ENCODE data around the gene OR2V2. TPM values are rescaled to one million over a fixed set of nuclear protein-coding genes. Genes with fewer than 3 reads are reported as not detected.
"Not testable (repeated sequence)": the region's sequence is repeated elsewhere in the genome, so short reads cannot be mapped to it uniquely, and the experiment has no call there.

OR2V2 gene, protein sequence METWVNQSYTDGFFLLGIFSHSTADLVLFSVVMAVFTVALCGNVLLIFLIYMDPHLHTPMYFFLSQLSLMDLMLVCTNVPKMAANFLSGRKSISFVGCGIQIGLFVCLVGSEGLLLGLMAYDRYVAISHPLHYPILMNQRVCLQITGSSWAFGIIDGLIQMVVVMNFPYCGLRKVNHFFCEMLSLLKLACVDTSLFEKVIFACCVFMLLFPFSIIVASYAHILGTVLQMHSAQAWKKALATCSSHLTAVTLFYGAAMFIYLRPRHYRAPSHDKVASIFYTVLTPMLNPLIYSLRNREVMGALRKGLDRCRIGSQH
- total RNA-seq (2014; rRNA removed; shearing (Covaris generic)): not detected in 2 replicates

DNA sequence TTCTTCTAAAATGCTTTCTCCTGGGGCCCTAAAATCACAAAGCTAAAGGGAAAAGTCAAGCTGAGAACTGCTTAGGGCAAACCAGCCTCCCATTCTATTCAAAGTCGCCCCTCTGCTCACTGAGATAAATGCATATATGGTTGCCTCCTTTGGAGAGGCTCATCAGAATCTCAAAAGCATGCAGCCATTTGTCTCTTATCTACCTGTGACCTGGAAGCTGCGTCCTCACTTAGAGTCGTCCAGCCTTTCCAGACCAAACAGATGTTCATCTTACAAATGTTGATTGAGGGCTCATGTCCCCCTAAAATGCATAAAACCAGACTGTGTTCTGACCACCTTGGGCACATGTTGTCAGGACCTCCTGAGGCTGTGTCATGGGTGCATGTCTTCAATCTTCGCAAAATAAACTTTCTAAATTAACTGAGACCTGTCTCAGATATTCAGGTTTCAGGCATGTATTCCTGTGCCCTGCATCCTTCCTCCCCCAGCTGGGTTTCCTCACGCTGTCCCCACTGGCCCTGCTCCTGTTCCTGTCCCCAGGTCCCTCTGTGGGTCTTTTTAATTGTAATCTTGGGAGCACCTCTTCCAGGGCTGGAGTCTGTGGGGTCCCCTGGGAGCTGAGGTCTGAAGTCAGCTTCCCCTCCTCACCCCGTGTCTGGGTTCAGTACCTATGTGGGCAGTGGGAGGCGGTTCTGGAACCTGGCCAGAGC, at the start of gene OR2V2:
TSS of gene OR2V2 (plus strand) at position 660 of the 710 bp plus-strand sequence. CDS start 7,357 bp downstream, outside the sequence.
- DNase-seq (ENCODE audit: low spot score): not testable (repeated sequence)

DNA sequence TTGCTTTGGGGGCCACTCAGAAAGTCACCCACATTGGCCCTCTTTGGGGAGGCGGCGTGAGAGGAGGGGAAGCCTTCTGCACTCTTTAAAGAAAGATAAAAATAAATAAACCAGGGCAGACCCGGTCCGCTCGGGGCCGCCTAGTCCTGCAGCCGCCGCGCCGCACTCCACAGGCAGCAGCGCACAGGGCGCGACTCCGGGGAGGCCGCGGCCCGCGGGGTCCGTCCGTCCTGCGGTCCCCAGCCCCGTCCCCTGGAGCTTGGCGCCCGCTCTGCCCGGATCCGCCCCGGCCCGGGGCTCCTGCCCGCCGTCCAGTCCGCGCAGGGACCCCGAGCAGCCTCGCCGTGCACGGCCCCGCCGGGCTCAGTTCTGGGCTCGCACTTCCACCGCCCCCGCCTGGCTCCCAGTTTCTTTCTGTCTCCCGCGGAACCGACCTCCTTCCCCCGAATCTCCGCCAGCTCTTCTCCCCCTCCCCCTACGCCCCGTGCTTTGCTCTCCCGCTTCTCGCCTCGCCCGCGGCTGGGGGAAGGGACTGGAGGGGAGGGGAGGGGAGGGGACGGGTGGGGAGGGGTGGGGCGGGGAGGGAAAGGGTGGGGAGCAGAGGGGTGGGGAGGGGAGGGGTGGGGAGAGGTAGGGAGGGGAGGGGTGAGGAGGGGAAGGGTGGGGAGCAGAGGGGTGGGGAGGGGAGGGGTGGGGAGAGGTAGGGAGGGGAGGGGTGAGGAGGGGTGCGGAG, 49.5 kb upstream of the OR2V2 start:
- not testable (repeated sequence) for DNase-seq (ENCODE audit: low spot score)

DNA sequence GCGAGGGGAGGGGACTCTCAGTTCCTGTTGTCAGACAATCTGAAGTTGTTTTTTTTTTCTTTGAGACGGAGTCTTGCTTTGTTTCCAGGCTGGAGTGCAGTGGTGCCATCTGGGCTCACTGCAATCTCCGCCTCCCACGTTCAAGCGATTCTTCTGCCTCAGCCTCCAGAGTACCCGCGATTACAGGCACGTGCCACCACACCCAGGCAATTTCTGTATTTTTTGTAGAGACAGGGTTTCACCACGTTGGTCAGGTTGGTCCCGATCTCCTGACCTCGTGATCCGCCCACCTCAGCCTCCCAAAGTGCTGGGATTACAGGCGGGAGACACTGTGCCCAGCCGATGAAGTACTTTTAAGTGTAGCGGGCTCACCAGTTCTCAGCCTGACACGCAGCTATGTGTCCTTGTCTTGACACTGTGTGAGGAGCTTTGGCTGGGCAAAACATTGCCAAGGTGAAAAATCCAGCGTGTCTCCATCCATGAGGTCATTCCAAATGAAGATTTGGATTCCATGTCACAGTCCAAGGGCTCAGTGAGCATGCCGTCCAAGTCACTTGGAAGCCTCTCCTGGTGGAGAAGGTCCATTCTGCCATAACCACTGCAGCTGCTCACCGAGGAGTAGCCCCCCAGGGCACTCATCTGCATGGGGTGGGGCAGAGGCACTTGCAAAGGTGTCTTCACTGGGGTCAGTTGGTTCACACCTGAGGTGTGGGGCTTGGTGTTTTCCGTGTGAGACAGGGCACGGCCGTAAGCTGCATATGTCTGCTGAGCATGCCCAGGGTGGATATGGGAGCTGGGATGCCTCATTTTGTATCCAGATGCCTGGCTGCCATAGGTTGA, 48.4 kb upstream of the OR2V2 start:
- DNase-seq (ENCODE audit: low spot score): no peak

DNA sequence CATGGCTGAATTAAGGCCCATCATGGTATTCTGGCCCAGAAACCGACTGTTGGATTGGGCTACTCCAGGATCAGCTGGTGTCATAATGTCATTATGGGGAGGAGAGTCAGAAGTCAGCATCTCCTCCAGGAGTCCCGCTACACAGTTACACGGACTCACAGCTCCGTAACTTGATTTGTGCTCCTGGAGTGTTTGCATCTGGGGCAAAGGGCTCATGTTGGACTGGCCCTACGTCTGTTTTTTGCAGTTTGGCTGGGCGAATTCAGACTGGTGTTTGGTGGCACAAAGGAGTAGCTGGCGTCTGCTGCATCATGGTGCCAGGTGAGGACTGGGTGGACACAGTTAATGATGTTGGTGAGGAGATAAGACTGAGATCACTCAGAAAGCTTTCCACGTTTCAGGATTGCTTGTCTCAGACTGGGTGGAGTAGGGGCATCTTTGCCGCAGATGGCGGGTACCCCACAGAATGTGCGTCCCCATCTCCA, 47.7 kb upstream of the OR2V2 start:
- DNase-seq (ENCODE audit: low spot score): no peak

DNA sequence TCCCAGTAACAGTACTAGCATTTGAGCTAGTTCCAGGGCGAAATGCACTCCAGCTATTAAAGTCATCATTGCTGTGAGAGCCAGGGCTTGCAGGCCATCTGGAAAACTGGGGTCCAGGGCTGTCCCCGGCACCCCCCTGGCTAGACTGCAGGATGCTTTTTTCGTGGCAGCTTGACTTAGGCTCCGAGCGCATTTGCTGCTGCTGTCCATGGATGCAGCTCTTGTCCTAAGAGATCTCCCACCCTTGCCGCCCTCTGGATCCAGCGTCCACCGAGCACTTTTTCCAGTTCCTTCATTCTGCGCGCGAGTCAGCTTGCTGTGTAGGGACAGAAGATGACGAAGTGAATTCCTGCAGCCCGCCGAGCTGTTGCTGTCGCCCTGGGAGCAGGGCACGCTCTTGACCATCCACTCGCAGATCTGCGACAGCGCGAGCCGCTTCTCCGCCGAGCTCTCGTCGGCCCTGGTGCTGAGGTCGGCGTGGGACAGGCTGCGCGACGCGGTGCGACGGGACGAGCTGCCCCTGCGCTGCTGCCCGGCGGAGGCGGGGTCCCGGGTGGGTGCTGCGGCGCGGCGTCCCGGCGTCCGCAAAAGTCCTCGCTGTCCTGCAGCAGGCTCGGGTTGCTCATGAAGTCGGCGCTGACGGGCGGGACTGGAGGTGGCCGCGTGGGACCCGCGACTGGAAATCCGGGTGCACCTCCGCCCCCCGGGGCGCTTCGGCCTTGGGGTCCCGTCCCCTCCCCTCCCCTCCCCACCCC, 47.1 kb upstream of the OR2V2 start:
- DNase-seq (ENCODE audit: low spot score): no peak

DNA sequence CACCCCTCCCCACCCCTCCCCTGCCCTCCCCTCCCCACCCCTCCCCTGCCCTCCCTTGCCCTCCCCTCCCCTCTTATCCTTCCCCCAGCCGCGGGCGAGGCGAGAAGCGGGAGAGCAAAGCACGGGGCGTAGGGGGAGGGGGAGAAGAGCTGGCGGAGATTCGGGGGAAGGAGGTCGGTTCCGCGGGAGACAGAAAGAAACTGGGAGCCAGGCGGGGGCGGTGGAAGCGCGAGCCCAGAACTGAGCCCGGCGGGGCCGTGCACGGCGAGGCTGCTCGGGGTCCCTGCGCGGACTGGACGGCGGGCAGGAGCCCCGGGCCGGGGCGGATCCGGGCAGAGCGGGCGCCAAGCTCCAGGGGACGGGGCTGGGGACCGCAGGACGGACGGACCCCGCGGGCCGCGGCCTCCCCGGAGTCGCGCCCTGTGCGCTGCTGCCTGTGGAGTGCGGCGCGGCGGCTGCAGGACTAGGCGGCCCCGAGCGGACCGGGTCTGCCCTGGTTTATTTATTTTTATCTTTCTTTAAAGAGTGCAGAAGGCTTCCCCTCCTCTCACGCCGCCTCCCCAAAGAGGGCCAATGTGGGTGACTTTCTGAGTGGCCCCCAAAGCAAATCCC, 46.2 kb upstream of the OR2V2 start:
- DNase-seq (ENCODE audit: low spot score): not testable (repeated sequence)

DNA sequence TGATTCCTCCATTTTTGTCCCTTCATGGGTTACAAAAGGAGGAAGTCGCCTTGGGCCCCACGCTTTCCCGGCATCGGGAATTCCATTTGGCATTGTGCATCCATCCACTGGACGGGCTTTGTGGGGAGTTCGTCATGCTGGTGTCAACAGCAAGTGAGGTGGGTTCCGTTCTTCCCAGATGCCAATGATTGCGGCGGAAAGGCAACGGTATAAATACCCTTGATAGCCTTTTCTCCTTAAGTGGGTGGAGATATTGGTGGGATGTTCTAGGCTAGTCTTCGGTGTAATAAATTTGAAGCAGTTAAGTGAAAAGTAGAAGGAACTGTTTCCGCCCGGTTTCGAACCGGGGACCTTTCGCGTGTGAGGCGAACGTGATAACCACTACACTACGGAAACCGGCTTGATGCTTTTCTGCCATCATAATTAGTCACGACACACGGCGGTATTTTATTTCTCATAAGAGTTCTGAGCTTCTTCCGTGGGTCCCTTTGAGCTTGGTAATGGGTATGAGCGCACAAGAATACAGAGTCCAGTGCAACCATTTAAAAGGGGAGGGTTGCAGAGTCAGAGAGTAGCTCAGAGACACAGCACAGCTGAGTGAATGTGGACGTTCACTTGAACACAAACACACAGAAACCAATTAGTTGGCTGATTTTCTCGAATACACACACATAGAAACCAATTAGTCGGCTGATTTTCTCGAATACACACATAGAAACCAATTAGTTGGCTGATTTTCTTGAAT, 45.3 kb upstream of the OR2V2 start:
- DNase-seq (ENCODE audit: low spot score): not testable (repeated sequence)

DNA sequence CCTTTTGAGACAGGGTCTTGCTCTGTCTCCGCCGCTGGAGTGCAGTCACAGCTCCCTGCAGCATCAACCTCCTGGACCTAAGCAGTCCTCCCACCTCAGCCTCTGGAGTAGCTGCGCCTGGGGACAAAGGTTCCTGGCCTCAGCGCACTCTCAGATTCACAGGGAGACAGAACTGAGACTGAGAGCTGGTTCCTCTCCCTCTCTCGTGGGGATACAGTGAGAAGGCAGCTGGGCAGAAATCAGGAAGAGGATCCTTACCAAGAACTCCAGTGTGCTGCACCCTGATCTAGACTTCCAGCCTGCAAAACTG, 43.2 kb upstream of the OR2V2 start:
- not testable (repeated sequence) for DNase-seq (ENCODE audit: low spot score)

DNA sequence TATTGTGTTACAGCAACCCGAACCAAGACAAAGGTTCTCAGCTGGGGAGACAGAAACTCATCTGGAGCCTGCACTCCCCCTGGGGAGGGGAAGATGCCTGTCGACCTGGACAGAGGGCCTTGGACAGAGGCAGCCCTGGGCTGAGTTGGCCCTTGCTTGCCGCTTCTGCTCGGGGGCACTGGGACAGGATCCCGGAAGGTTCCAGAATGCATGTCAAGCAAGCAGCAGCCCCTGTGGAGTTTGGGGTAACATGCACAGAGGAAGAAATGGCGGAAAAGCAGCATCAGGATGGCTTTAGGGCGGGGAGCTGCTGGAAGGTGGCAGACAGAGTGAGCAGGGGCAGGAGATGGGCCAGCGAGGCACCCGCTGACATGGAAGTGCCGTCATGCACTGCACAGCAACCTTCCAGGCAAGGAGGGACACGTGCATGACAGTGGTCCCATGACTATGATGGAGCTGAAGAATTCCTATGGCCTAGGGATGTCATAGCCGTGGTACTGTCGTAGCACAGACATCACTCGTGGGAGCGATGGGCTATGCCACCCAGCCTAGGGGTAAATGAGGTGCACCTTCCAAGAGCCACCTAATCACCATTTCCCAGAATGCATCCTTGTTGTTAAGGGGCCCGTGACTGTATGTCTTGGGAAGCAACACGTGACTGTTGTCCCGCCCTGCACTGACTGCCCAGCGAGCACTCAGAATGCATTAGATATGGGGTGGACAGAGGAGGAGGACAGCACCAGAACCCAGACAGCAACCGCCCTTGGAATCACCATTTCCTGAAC, 42.6 kb upstream of the OR2V2 start:
- peak; percentile 23 for DNase-seq (ENCODE audit: low spot score)

DNA sequence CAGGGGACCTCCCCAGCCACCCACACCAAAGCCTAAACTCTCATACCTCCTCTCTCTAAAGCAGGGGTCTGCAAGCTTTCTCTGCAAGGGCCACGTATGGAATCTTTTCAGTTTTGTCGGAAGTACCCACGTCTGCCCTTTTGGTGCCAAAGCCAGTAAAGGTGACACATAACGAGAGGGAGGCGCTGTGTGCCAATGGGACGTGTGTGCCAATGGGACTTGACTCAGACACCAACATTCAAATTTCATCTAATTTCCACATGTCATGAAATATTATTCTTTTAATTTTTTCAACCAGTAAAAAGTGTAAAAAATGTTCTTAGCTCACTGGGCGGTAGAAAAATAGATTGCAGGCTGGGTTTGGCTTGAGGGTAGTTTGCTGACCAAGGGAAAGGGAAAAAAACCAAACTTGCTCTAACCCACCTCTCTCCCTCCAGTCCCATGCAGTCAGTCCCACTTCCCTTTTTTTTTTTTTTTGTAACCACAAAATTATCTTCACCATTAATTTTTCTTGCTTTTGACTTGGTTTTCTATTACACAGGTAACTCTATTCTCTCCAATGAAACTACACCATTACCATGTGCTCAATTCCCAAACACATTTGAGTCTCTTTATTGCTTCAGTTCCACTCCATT, 41.9 kb upstream of the OR2V2 start:
- no peak for DNase-seq (ENCODE audit: low spot score)

DNA sequence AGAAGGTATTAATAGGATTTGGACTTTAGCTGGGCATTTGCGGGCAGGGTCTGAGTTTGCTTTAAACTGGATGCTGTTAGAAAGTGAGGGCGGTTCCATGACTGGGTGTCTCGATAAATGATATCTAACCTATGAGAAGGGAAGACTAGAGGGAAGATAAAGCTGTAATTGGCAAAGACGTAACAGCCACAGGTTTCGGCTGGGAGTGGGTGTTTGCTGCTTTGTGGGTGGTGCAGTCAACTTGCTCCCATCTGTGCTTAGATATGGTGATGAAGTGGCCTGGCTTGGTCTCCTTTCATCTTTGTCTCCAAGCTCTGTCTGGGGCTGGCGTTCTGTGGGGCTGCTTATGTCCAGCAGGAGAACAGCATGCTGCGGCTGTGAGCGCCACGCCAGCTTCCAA, 39.7 kb upstream of the OR2V2 start:
- no peak for DNase-seq (ENCODE audit: low spot score)

DNA sequence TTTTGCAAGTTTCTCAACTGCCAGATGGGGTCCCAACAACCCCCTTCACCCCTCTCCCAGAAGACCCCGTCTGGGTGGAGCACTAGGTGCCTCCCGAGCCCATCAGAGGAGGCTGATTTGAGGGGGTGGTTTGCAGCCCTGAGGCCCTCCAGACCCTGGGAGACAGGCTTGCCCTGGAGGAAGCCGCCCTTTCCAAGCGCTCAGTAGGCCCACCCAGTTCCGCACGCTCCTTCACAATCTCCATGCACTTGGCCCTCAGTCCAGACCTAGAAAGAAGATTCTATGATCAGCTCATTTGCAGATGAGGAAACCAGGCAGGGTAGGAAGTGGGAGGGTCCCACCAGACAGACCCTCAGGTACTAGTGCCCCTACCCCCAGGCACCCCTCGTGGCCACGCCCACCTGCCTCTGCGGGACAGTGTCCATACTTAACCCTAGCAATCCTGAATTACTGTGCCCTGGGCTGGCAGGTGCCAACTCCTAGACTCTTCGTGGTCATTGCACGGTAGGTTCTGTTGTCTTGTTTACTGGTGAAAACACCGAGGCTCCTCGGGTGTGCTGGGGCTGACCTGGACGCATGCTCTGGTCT, 38.7 kb upstream of the OR2V2 start:
- no peak for DNase-seq (ENCODE audit: low spot score)

DNA sequence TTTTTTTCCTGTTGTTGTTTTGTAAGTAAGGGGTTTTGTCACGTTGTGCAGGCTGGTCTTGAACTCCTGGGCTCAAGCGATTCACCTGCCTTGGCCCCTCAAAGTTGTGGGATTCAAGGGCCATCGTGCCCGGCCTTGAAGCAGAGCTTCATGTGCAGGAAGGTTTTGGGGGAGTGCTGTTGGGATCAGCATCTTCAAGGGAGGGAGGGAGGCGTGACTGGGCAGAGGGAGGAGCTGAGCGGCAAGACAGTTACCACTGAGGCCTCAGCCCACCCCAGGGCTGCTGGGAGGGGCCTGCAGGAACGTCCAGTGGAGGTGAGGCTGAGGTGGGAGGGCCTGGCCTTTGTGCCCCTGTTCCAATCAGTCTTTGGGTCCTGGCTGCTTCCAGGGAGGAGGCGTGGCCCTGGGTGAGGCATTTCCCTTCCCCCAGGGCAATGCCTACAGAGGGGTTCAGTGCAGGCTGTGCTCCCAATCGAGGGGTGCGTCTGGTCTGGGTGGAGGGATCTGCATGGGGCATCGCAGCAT, 37.8 kb upstream of the OR2V2 start:
- DNase-seq (ENCODE audit: low spot score): no peak

DNA sequence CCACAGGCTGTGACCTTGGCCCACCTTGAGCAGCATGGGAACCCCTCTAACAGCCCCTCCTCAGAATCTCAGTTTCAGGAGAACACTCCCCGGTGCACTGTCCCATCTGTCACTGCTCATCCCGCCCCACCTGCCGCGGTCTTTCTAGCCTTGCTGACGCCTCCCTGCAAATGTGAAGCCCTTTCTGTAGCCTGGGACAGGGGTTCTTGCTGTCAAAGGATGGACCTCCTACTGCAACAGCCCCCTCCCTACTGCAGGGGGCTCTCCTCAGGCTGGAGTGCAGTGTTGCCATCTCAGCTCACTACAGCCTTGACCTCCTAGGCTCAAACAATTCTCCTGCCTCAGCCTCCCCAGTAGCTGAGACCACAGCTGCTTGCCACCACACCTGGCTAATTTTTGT, 36.4 kb upstream of the OR2V2 start:
- no peak for DNase-seq (ENCODE audit: low spot score)

DNA sequence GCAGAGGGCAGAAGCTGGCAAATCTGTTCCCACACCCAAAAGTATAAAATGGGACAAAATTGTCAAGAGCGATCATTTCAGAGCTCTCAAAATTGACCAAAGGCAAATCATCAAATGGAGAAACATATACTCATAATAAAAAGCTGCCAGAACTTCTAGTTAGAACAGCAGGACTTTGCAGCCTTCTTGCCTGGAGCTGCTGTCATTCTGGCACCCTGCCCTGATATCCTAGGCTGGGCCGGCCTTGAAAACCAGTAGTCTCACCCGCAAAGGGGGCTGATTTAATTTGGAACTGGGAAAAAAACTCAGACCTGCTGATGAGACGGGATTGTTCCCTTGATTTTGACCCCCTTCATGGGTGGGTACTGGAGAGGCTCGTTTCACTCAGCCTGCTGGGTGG, 34.9 kb upstream of the OR2V2 start:
- no peak for DNase-seq (ENCODE audit: low spot score)

DNA sequence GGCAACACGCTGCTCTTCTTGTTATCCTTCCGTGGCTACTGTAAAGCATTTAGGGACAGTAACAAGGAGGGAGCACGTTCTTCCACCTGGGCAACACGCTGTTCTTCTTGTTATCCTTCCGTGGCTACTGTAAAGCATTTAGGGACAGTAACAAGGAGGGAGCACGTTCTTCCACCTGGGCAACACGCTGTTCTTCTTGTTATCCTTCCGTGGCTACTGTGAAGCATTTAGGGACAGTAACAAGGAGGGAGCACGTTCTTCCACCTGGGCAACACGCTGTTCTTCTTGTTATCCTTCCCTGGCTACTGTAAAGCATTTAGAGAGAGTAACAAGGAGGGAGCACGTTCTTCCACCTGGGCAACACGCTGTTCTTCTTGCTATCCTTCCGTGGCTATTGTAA, 33.8 kb upstream of the OR2V2 start:
- DNase-seq (ENCODE audit: low spot score): not testable (repeated sequence)

DNA sequence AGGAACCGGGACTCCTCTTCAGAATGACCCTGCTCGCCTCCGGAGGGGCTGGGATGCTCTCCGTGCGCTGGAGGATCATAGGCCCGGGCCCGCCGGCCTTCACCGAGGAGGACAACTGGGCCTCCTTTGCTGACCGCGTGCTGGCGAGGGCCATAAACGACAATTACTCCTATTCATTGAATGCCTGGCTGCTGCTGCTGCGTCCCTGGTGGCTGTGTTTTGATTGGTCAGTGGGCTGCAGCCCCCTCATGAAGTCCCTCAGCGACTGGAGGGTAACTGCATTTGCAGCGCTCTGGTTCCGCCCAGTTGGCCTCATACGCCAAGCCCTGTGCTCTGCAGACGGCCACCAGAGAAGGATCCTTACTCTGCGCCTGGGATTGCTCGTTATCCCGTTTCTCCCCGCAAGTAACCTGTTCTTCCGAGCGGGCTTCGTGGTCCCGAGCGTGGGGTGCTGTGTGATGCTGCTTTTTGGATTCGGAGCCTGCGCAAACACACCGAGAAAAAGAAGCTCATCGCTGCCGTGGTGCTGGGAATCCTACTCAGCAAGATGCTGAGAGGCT, 33.0 kb upstream of the OR2V2 start:
- DNase-seq (ENCODE audit: low spot score): no peak
